HEK293T (cell line): ENCODE data around the gene ACOXL.

Source experiments
- ARNT ChIP-seq: fragments of 450-650 bp; IDR thresholded peaks from 2 replicates; pipeline ENCODE4 v1.6.1; 2017; ENCODE audit warnings: mild to moderate bottlenecking
- ELF4 ChIP-seq: fragments of 450-650 bp; IDR thresholded peaks from 2 replicates; pipeline ENCODE4 v1.6.1; 2017; ENCODE audit warnings: antibody characterized with exemption
- LEF1 ChIP-seq: fragments of 450-650 bp; IDR thresholded peaks from 2 replicates; pipeline ENCODE4 v1.6.1; 2017; ENCODE audit warnings: mild to moderate bottlenecking, borderline replicate concordance
- NFRKB ChIP-seq: fragments of 450-650 bp; IDR thresholded peaks from 2 replicates; pipeline ENCODE4 v1.6.1; 2016; ENCODE audit warnings: mild to moderate bottlenecking, moderate library complexity
- SUZ12 ChIP-seq: fragments of 450-650 bp; IDR thresholded peaks from 2 replicates; pipeline ENCODE4 v1.6.1; 2016; ENCODE audit warnings: mild to moderate bottlenecking

GRCh38 chr2:110999626-111000025, 267.3 kb downstream of the ACOXL start:
- TF ChIP-seq NFRKB: no peak
- no peak for TF ChIP-seq SUZ12
- no peak for TF ChIP-seq ARNT
- TF ChIP-seq LEF1: no peak
- no peak for TF ChIP-seq ELF4
